Measurements from ENCODE around the gene TAF12.
"Not testable (repeated sequence)": the region's sequence is repeated elsewhere in the genome, so short reads cannot be mapped to it uniquely, and the experiment has no call there.

Gene TAF12, protein sequence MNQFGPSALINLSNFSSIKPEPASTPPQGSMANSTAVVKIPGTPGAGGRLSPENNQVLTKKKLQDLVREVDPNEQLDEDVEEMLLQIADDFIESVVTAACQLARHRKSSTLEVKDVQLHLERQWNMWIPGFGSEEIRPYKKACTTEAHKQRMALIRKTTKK

DNA sequence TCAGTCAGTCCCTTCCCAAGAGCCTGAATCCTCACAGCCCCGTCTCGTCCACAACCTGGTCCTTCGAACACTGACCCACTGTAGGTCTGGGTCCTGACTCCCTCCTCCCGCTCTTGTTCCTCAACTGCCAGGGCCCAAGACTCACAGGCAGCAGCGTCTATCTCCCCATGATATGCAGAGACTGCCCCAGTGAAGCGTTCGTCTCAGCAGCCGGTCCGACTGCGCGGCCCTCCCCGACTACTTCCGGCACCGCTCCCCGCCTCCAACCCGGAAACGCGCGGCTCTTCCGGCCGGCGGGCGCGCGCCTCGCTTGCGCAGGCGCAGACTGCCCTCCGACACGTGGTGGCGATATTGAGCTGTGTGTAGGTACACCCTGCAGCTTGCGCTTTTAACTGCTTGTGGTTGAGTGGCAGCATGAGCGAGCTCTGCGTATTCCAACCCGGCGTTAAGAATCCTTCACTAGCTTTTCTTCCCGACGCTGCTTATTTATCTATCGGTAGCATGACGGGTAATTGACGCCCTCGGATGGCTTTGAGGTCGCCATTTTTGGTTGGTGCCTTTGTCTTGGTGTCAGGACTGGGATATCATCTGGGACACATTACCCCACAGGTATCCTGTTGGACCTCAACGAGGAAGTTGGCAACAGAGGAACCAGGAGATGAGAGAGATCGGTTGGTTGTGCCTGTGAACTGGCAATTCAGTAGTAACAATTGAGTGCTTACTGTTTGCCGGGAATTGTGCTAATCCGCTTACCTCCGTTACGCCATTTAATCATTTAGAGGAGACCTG is at the start of gene TAF12:
Gene TAF12 (minus strand): TSS at position 221 of the 789 bp plus-strand sequence. CDS start 20,986 bp downstream, outside the sequence.
- DNase-seq: peak; percentile 67 to 97 (median 88)

DNA sequence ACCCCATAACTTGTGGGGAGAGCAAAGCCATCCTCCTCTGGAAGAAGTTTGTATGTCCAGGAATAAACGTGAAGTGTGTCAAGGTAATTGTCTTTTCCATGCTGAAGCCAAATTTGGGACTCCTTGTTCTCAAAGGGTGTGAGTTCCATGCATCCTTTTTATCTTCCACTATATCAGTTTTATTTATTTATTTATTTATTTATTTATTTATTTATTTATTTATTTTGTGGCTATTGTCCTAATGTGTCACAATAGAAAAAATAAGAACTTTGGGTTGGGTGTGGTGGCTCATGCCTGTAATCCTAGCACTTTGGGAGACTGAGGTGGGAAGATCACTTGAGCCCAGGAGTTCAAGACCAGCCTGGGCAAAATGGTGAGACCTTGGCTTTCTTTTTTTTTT is 48.8 kb upstream of the TAF12 start:
- not testable (repeated sequence) for DNase-seq

DNA sequence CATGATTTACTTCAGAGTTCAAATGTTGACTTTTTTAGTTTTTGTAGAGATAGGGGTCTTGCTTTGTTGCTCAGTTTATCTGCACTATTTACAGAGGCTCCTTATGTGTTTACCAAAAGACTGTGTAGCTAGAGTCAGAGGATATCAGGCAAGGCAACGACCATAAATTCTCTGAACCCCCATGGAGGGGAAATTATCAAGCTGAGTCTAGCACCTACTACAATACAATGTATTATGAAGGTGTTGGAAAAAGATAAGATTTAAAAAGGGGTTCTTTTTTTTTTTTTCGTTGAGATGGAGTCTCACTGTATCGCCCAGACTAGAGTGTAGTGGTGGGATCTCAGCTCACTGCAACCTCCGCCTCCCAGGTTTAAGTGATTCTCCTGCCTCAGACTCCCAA is 42.1 kb upstream of the TAF12 start:
- DNase-seq: no peak

DNA sequence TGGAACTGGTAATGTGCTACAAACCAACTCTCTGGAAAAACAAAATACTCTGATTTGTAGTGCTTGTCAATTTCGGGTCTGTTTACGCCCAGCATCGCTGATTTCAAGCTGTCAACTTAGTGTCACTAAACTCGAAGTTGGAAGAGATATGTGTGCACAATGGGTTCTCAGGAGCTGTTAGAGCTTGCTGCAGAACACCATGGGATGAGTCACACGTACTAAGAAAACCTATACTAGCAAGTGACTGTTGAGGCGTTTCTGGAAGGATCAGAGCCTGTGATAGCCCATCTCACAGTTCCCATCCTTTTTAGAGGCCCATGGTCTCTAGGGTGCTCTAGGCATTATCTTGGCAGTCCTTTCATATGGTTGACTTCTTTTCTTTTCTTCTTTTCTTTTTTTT is 40.0 kb upstream of the TAF12 start:
- no peak for DNase-seq

DNA sequence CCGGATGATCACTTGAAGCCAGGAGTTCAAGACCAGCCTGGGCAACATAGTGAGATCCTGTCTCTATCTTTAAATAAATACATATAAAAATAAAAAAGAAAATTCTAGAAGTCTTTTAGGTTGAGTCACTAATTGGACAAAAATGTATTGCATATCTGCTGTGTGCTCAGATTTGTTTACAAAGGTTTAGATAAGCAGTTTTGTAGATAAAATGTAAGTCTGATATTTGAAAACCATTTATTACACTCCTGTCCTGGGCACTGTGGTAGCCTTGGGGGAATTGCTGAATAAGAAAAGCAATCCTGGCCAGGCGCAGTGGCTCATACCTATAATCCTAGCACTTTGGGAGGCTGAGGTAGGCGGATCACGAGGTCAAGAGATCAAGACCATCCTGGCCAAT is 37.3 kb upstream of the TAF12 start:
- no peak for DNase-seq

DNA sequence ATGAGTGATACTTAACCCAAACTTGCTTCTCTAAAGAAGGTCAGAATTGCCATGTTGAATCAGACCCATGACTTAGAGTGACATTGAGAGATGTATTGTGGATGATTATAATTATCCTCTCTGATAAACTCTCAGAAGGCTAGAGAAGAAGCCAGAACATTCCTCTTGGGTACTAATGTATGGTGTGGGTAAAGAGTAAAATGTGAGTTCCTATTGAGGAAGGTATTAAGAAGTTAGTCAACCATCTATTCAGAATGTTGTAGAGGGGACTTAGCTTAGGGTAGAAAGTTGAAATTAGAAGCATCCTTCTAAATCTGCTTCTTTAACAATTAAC is 33.0 kb upstream of the TAF12 start:
- DNase-seq: no peak

DNA sequence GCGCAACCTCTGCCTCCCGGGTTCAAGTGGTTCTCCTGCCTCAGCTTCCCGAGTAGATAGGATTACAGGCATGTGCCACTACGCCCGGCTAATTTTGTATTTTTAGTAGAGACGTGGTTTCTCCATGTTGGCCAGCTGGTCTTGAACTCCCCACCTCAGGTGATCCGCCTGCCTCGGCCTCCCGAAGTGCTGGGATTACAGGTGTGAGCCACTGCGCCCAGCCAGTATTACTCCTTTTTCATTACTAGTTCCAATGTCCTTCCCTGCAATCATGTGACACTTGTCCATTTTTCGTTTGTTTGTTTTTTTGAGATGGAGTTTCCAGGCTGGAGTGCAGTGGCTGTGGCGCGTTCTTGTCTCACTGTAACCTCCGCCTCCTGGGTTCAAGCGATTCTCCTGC is 30.1 kb upstream of the TAF12 start:
- DNase-seq: not testable (repeated sequence)

DNA sequence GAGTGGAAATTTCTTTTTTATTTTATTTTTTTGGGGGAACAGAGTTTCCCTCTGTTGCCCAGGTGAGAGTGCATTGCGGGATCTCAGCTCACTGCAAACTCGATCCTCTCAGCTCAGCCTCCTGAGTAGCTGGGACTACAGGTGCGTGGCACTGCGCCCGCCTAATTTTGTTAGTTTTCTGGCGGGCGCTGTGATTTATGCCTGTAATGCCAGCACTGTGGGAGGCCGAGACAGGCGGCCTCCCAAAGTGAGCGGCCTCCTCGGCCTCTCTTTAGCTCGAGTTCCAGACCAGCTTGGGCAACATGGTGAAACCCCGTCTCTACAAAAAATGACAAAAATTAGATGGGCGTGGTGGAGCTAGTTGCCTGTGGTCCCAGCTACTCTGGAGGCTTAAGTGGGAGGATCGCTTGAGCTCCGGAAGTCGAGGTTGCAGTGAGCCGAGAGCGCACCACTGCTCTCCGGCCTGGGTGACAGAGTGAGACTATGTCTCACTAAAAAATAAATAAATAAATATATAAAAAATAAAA is 28.4 kb upstream of the TAF12 start:
- DNase-seq: no peak

DNA sequence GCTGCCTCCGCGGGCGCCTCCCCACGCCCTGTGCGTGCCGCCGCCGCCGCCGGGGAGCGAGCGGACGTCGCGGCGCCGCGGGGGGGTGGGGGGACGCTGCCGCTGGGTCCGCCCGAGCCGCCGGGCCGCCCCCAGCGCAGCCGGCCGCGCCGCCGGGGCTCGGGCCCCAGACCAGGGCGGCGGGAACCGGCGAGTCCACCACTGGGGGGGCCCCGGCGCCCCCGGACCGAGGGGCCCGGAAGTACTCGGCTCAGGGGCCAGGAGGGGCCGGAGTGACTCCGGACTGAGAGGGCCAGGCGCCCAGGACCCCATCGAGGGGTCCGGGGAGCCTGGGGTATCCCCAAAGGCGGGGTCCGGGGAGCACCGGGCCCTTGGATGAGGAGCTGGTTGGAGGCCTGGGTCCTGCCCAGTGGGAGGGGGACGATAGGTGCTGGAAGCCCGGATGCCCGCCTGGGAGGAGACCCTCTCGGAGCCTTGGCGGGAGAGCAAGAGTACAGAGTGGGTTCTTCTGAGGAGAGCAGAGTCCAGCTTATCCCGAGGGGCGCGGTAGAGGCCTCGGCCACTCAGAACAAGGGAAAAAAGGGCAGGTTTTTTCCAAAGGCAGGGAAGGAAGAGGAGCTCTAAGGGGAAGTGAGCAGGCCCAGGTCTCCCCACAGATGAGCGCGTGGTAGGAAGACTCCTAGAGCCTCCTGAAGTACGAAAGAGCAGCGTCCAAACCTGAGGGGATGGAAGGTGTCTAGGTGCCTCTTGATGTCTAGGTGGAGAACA is 26.3 kb upstream of the TAF12 start:
- DNase-seq: peak in 45 of 56 donors; percentile 4 to 77 (median 36)

DNA sequence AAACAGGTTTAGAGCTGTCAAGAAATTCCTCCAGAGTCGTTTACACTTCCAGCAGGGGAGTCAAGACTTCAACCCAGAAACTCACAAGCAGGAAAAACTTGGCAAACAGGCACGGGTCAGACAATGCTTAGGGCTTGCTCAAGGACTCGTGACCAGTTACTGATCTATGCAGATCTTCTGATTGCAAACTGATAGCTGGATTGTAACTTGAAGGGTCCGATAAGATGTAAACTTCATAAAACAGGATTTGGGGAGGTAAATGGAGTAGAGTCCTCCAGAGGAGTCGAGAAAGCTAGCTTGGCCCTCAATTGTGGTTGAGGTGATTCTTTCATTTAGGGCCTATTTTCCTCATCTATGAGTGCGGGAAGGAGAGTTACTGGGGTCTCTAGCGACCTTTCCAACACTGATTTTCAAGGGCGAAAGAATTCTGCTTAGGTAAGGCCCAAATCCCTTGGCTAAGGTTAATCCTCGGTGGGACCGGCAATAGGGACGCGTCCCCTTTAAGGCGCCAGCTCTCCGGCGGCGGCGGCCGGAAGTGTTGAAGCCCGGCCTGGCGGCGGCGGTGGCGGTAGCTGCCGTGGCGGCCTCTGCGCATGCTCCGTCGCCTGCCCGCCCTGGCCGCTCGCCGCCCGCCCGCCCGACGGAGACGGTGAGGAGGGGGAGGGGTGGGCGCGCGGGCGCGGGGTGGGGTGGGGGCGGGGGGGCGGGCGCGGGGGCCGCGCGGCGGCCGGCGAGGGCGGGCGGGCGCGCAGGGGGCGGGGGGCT is 25.5 kb upstream of the TAF12 start, which contains the start of gene GMEB1:
Gene GMEB1 (plus strand): TSS at position 594 of the 765 bp plus-strand sequence. CDS start 14,829 bp downstream, outside the sequence.
- peak in 54 of 56 donors; percentile 26 to 88 (median 66) for DNase-seq

DNA sequence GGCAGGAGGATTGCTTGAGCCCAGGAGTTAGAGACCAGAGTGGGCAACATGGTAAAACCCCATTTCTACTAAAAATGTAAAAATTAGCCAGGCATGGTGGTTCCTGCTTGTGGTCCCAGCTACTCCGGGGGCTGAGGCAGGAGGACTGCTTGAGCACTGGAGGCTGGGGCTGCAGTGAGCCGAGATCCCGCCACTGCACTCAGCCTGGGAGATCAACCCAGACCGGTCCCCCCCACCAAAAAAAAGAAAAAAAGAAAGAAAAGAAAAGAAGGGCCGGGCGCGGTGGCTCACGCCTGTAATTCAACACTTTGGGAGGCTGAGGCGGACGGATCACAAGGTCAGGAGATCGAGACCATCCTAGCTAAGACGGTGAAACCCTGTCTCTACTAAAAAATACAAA is 23.9 kb upstream of the TAF12 start:
- DNase-seq: no peak

DNA sequence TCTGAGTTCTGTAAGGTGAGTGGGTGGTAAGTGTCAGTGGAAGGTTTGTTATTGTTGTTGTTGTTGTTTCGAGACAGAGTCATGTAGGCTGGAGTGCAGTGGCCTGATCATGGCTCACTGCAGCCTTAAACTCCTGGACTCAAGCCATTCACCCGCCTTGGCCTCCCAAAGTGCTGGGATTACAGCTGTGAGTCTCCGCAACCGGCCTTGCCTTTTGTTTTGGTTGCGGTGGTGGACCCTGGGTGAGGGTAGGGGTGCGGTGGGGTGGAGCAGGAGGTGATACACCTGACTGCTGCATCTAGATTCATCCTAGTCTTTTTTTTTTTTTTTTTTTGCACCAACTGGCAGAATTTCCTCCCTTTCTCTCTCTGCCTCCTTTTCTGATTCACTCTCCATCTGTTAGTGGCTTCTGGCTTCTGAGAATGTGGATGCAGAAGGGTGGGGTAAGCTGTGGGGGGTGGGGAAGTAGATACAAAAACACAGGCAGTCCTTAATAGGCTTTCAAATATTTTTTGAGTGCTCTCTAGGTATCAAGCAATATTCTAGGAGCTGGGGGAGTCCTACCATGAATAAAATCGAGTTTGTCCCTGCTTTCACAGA is 21.1 kb upstream of the TAF12 start:
- DNase-seq: peak in 4 of 56 donors; percentile 2 to 12 (median 10)

DNA sequence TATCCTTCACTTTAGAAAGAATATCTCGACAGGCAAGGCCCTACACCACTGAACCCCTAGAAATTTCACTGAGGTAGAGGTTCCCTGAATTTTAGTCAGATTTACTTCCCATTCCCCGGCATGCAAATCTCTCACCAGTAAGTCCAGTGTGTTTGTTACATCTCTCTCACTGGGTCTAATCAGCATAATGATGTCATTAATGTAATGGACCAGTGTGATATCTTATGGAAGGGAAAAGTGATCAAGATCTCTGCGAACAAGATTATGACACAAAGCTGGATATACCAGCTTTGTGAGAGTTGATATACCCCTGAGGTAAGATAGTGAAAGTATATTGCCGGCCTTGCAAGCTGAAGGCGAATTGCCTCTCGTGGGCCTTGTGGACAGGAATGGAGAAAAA is 13.5 kb upstream of the TAF12 start:
- no peak for DNase-seq

DNA sequence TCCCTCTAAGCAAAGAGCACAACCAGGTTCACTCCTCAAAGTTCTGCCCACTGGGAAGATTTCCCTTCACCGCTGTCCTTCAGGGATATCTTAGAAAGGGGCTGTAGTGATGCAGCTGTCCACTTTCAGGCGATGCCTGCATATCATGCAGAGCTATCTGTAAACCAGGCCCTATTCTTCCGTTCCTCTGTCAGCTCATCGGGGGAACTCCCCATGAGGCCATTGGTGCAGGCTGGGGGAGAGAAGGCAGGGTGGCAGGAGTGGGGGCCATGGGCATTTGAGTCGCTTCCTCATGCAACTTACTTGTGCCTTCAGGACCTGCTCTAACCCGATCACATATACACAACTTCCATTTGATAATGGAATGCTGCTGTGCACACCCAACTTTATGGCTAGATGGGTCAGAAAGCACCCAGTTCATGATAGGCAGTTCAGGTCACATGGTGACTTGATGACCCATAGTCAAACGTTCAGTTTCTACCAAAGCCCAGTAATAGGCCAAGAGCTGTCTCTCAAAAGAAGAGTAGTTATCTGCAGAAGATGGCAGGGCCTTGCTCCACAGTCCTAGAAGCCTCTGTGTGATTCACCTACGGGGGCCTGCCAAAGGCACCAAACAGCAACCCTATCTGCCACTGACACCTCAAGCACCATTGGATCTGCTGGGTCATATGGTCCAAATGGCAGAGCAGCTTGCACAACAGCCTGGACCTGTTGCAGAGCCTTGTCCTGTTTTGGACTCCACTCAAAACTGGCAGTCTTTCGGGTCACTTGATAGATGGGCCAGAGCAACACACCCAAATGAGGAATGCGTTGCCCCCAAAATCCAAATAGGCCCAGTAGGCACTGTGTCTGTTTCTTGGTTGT is 12.8 kb upstream of the TAF12 start:
- DNase-seq: not testable (repeated sequence)

DNA sequence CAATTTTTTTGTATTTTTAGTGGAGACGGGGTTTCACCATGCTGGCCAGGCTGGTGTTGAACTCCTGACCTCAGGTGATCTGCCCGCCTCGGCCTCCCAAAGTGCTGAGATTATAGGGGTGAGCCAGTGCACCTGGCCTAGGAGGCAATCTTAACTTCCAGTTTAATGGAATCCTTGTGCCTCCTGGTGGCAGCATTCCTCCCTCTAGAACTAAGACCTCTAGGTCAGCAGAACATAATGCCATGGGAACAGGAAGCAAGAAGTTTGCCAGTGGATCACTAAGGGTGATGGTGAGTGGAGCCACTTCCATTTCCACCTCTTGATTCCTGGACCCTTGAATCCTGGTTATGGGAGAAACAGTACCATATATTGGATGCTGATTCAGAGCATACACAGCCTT is 11.0 kb upstream of the TAF12 start:
- not testable (repeated sequence) for DNase-seq

DNA sequence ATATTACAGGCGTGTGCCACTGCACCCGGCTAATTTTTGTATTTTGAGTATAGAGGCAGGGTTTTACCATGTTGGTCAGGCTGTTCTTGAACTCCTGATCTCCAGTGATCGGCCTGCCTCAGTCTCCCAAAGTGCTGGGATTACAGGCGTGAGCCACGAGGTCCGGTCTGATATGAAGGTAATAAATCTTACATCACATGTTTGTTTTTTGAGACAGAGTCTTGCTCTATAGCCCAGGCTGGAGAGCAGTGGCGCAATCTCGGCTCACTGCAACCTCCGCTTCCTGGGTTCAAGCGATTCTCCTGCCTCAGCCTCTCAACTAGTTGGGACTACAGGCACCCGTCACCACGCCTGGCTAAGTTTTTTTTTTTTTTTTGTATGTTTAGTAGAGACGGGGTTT is 10.2 kb upstream of the TAF12 start:
- DNase-seq: not testable (repeated sequence)

DNA sequence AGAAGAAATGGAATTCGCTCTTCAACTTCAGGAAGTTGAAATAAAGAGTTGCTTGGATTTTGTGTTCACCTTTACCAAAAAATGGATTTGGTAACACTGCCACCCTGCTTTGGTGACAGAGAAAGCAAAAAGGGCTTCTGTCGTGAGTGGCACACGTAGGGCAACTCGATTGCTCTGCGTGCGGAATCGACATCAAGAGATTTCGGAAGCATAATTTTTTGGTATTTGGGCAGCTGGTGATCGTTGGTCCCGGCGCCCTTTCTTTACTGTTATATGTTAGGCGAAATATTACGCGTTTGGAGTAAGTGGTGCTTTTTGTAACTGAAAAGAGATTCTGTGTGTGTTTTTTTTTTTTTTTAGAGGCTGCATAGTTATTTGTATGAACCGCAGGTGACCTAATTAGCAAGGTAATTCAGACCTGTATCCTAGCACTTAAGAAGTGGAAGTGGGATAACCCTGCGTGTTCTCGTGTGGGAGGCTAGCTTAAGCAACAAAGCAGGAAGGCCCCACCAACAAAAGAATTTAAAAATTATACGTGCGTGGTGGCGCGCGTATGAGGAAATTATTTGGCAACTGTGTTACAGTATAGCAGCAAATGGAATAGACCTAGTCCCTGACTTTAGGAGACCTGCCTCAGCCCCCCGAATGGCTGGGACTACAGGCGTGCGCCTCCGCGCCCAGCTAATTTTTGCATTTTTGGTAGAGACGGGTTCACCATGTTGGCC is 5.8 kb upstream of the TAF12 start, which contains the start of gene RNU11:
Gene RNU11 (plus strand): TSS at position 127 of the 725 bp plus-strand sequence.
- DNase-seq: peak in 54 of 56 donors; percentile 9 to 90 (median 74)

DNA sequence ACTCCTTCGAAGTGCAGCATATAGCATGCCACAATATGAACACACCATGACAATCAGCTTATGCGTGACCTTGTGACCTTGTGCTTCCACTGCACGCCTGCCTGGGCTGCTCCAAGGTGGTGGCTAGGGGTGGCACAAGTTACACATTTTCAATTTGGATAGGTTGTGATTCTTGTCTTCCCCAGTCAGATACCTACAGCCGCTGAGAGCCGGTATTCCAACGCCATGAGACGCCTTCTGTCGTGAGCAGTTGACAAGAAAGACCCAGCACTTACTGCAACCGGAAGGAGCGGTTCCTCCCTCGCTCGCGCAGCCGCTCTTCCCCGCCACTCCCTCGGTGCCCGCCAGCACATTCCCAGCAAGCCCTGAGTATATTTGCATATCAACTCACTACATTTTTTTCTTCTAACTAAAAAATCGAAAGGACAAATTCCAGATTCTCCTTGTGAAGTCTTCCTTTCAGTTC is 5.2 kb upstream of the TAF12 start:
- DNase-seq: peak; percentile 27 to 94 (median 84)

DNA sequence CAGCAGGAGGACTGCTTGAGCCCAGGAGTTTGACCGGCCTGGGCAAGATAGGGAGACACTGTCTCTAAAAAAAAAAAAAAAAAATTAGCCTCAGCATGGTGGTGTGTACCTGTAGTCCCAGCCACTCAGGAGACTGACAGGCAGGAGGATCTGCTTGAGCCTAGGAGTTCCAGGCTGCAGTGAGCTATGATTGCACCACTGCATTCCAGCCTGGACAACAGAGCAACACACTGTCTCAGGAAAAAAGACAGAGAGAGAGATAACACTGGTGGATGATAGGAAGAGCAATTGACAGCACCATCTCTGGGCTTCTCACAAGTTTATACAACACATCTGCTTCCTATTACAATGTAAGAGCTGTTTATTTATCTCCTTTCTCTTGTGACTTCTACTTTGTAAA is 3.2 kb upstream of the TAF12 start:
- DNase-seq: no peak
